Smooth muscle cell (in vitro differentiated cells): ENCODE data around the gene RNF135. TPM values are rescaled to one million over a fixed set of nuclear protein-coding genes. Genes with fewer than 3 reads are reported as not detected.
"Not testable (repeated sequence)": the region's sequence is repeated elsewhere in the genome, so short reads cannot be mapped to it uniquely, and the experiment has no call there.

Source experiments
- DNase-seq: peaks from one replicate; lab custom pipeline; 2025; ENCODE audit not compliant: unreplicated experiment; lab: John Stamatoyannopoulos, UW
- H2AFZ ChIP-seq: fragments of 200-600 bp; sonication (generic); 2 replicates; pipeline ENCODE4 v1.6.0; 2016; ENCODE audit warnings: antibody characterized with exemption, low read depth, mild to moderate bottlenecking
- H3F3A ChIP-seq: fragments of 200-600 bp; sonication (generic); 2 replicates; pipeline ENCODE4 v1.6.0; 2017; ENCODE audit warnings: antibody characterized with exemption, low read depth
- H3K27ac ChIP-seq: fragments of 200-600 bp; sonication (generic); 2 replicates; pipeline ENCODE4 v1.5.1; 2016; ENCODE audit warnings: low read depth, mild to moderate bottlenecking
- H3K27me3 ChIP-seq: fragments of 200-600 bp; sonication (generic); 2 replicates; pipeline ENCODE4 v1.6.1; 2016; ENCODE audit warnings: low read depth, mild to moderate bottlenecking
- H3K36me3 ChIP-seq: fragments of 200-600 bp; sonication (generic); 2 replicates; pipeline ENCODE4 v1.5.1; 2016; ENCODE audit warnings: low read depth
- H3K4me1 ChIP-seq: fragments of 200-600 bp; sonication (generic); 2 replicates; pipeline ENCODE4 v1.5.1; 2016; ENCODE audit warnings: low read depth
- H3K4me2 ChIP-seq: fragments of 200-600 bp; sonication (generic); 2 replicates; pipeline ENCODE4 v1.6.0; 2016; ENCODE audit warnings: mild to moderate bottlenecking
- H3K4me3 ChIP-seq: fragments of 200-600 bp; sonication (generic); 2 replicates; pipeline ENCODE4 v1.5.1; 2016; ENCODE audit warnings: mild to moderate bottlenecking
- H3K79me2 ChIP-seq: fragments of 200-600 bp; sonication (generic); 2 replicates; pipeline ENCODE4 v1.6.0; 2016; ENCODE audit warnings: low read depth, mild to moderate bottlenecking
- H3K9ac ChIP-seq: fragments of 200-600 bp; sonication (generic); 2 replicates; pipeline ENCODE4 v1.6.0; 2016; ENCODE audit warnings: low read depth
- H3K9me3 ChIP-seq: fragments of 200-600 bp; sonication (generic); replicated peaks from 2 replicates; pipeline ENCODE4 v1.5.1; 2016; ENCODE audit warnings: low read depth
- H4K20me1 ChIP-seq: fragments of 200-600 bp; sonication (generic); 2 replicates; pipeline ENCODE4 v1.6.0; 2016; ENCODE audit warnings: low read depth
- CTCF ChIP-seq: fragments of 200-600 bp; sonication (generic); IDR thresholded peaks from 2 replicates; pipeline ENCODE4 v1.5.1; 2017; ENCODE audit warnings: borderline replicate concordance, mild to moderate bottlenecking, antibody characterized with exemption; ENCODE audit not compliant: insufficient read depth, poor library complexity, severe bottlenecking
- WGBS: methylation state at CpG from one replicate; pipeline ENCODE4 v1.1.7; 2016; ENCODE audit warnings: low lambda C conversion rate; 5-methylcytosine and 5-hydroxymethylcytosine counted together
- polyA plus RNA-seq: library from polyadenylated mRNA; unstranded; fragments of >200 nt; fragmentation: Nextera tagmentation; extraction: Ambion mirVana; gene quantifications from 2 replicates; pipeline ENCODE4 v1.2.1, GENCODE V29; 2016
- total RNA-seq: library from RNA; depleted of rRNA; stranded (reverse); fragments of >200 nt; gene quantifications from 2 replicates; pipeline ENCODE4 v1.2.3, GENCODE V29; 2014

The RNF135 gene
- total and polyA plus RNA-seq, 2 experiments from 2014 or later: 9.7 to 17.9 TPM

DNA sequence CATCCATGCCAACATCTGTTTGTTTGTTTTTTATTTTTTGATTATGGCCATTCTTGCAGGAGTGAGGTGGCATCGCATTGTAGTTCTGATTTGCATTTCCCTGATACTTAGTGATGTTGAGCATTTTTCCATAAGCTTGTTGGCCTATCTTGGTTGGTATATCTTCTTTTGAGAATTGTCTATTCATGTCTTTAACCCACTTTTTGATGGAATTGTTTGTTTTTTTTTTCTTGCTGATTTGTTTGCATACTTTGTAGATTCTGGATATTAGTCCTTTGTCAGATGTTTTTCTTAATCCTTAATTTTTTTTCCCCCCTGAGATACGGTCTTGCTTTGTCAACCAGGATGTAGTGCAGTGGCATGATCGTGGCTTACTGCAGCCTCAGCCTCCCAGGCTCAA is 43.0 kb downstream of the RNF135 start:
- Histone ChIP-seq H3K79me2 (no peaks in the 10 kb centered on the region), H3K4me1 (peaks cover 2% of the 10 kb centered on the region), H2AFZ (no peak overlapping the region), H3K36me3 (no peaks in the 10 kb centered on the region), H3K9ac (no peak overlapping the region), H3K4me3 (no peak overlapping the region), H3K4me2 (no peak overlapping the region), H3K27me3 (no peaks in the 10 kb centered on the region), H4K20me1 (no peaks in the 10 kb centered on the region), H3K27ac (no peak overlapping the region), H3F3A (peaks cover 4% of the 10 kb centered on the region), H3K9me3 (no peaks in the 10 kb centered on the region)
- 95% methylated on average over 3 of the region's 3 CpGs for WGBS
- DNase-seq: no peak
- no peak for TF ChIP-seq CTCF

DNA sequence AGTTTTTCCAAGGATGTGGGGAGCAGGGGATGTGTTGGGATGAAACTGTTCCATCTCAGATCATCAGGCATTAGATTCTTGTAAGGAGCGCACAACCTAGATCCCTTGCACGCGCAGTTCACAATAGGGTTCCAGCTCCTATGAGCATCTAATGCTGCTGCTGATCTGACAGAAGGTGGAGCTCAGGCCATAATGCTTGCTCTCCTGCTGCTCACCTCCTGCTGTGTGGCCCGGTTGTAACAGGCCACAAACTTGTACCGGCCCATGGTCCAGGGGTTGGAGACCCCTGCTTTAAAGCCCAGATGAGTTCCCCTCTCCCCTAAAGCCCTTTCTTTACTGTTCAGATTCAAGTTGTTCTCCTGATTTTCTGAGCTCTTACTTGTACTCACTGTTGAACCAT is 44.8 kb downstream of the RNF135 start:
- H4K20me1 ChIP-seq: no peaks in the 10 kb centered on the region
- no peaks in the 10 kb centered on the region for H3K27me3 ChIP-seq
- no peaks in the 10 kb centered on the region for H3K9me3 ChIP-seq
- H3K4me1 ChIP-seq: no peaks in the 10 kb centered on the region
- DNase-seq: no peak
- WGBS: 79% methylated on average over 5 of the region's 5 CpGs
- H3K79me2 ChIP-seq: no peaks in the 10 kb centered on the region
- H3F3A ChIP-seq: no peaks in the 10 kb centered on the region
- H2AFZ ChIP-seq: no peak overlapping the region
- H3K4me2 ChIP-seq: no peak overlapping the region
- TF ChIP-seq CTCF: no peak
- no peaks in the 10 kb centered on the region for H3K36me3 ChIP-seq
- no peak overlapping the region for H3K9ac ChIP-seq
- no peak overlapping the region for H3K4me3 ChIP-seq
- H3K27ac ChIP-seq: no peak overlapping the region

DNA sequence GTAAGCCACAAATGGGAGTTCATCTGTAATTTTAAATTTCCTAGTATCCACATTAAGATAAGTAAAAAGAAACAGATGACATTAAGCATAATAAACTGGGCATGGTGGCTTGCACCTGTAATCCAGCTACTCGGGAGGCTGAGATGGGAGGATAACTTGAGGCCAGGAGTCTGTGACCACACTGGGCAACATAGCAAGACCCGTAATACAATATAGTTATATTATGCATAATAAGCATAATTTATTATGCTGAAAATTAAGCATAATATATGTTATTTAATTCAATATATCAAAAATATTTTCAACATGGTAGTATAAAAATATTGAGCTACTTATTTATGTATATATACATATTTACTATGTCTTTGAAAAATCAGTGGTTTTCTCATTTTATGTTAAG is 48.2 kb downstream of the RNF135 start:
- no peak for DNase-seq
- H3K36me3 ChIP-seq: no peaks in the 10 kb centered on the region
- H3K27me3 ChIP-seq: no peaks in the 10 kb centered on the region
- whole genome bisulfite sequencing: 91% methylated on average over 2 of the region's 2 CpGs
- no peak overlapping the region for H3K4me2 ChIP-seq
- H3K4me3 ChIP-seq: no peak overlapping the region
- no peaks in the 10 kb centered on the region for H3K9me3 ChIP-seq
- H3K9ac ChIP-seq: no peak overlapping the region
- H4K20me1 ChIP-seq: no peaks in the 10 kb centered on the region
- H2AFZ ChIP-seq: no peak overlapping the region
- no peak for TF ChIP-seq CTCF
- H3K4me1 ChIP-seq: no peaks in the 10 kb centered on the region
- no peak overlapping the region for H3K27ac ChIP-seq
- no peaks in the 10 kb centered on the region for H3F3A ChIP-seq
- H3K79me2 ChIP-seq: no peaks in the 10 kb centered on the region

DNA sequence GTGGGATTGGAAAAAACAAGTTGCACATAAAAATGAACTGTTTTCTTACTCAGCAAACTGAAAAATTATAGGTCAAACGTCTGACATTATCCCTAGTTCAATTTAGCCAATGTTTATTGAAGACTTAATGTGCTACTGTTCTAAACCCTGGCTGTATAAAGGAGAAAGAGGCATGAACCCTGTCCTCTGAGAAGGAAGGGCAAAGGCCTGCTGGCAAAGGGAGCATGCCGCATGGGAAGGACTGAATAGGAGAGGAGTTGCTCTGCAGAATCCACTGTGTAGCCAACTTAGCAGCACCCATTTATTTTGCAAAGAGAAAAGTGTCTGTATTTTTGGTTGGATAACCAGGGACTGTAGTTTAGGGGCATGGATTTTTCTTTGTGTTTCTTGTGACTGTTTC is 52.3 kb downstream of the RNF135 start:
- not testable (repeated sequence) for DNase-seq, H3K79me2 ChIP-seq, H4K20me1 ChIP-seq, H2AFZ ChIP-seq, H3K4me3 ChIP-seq, H3K36me3 ChIP-seq, H3K27ac ChIP-seq, H3K9ac ChIP-seq, H3K9me3 ChIP-seq, H3K27me3 ChIP-seq, H3F3A ChIP-seq, H3K4me1 ChIP-seq, H3K4me2 ChIP-seq
- 62% methylated on average over 1 of the region's 2 CpGs for WGBS
